GM12892 (cell line): ENCODE data around the gene GPR34.
A peak's percentile ranks its signal among the peaks of the same experiment; 100 is the strongest.
"Not testable (repeated sequence)": the region's sequence is repeated elsewhere in the genome, so short reads cannot be mapped to it uniquely, and the experiment has no call there.

ENCODE experiments used
- DNase-seq: peaks from one replicate; pipeline ENCODE4 v3.0.0; 2011; ENCODE audit not compliant: insufficient read length
- FAIRE-seq: peaks from 2 replicates; lab custom pipeline; 2011; peaks lifted over from hg19 to GRCh38; lab: Jason Lieb, UNC
- POLR2A ChIP-seq: IDR thresholded peaks from 2 replicates; pipeline ENCODE4 v1.6.1; 2011; ENCODE audit warnings: low read depth, low read length, control low read depth
- POLR2AphosphoS5 ChIP-seq: IDR thresholded peaks from 2 replicates; pipeline ENCODE4 v1.6.1; 2011; ENCODE audit warnings: low read depth, low read length, control low read depth
- TAF1 ChIP-seq: IDR thresholded peaks from 2 replicates; pipeline ENCODE4 v1.6.1; 2011; ENCODE audit warnings: low read depth, mild to moderate bottlenecking, control low read depth, low read length, borderline replicate concordance

Gene GPR34

GRCh38 chrX:41671082-41671481 is 17.7 kb upstream of the GPR34 start:
- FAIRE-seq (no peak), DNase-seq (no peak)

GRCh38 chrX:41672643-41673042 is 16.1 kb upstream of the GPR34 start:
- no peak for TF ChIP-seq TAF1
- TF ChIP-seq POLR2AphosphoS5, result no peak
- no peak for TF ChIP-seq POLR2A
- FAIRE-seq (no peak), DNase-seq (no peak)

More at GRCh38 chrX:41671082-41671481, 17.7 kb upstream of the GPR34 start:
- TF ChIP-seq POLR2AphosphoS5 (no peak), POLR2A (no peak), TAF1 (no peak)

- not testable (repeated sequence) for FAIRE-seq, DNase-seq
These were observed 12.4 kb upstream of the GPR34 start for GRCh38 chrX:41676361-41676760.

GRCh38 chrX:41677183-41678060 is 11.4 kb upstream of the GPR34 start:
- no peak for TF ChIP-seq POLR2AphosphoS5
- TF ChIP-seq POLR2A, result no peak
- TF ChIP-seq TAF1, result no peak
- DNase-seq, result no peak
- FAIRE-seq, result no peak

GRCh38 chrX:41684138-41684537 is 4.6 kb upstream of the GPR34 start:
- peak; percentile 46 for FAIRE-seq
- no peak for TF ChIP-seq POLR2A
- TF ChIP-seq TAF1, result no peak
- no peak for TF ChIP-seq POLR2AphosphoS5
- DNase-seq, result no peak

GRCh38 chrX:41684940-41685339 is 3.8 kb upstream of the GPR34 start:
- TF ChIP-seq POLR2AphosphoS5 (no peak), TAF1 (no peak), POLR2A (no peak)
- FAIRE-seq, result no peak
- no peak for DNase-seq

- TF ChIP-seq TAF1 (no peak), POLR2AphosphoS5 (no peak), POLR2A (no peak)
- DNase-seq, result no peak
- no peak for FAIRE-seq
These were observed 2.0 kb upstream of the GPR34 start for GRCh38 chrX:41686788-41687187.

GRCh38 chrX:41688156-41688555 is 617 bp upstream of the GPR34 start:
- no peak for TF ChIP-seq POLR2A
- no peak for TF ChIP-seq POLR2AphosphoS5
- TF ChIP-seq TAF1, result no peak
- FAIRE-seq, result no peak
- no peak for DNase-seq

GRCh38 chrX:41689711-41690110 is 938 bp downstream of the GPR34 start:
- TF ChIP-seq POLR2A (no peak), POLR2AphosphoS5 (no peak), TAF1 (no peak)
- no peak for DNase-seq
- FAIRE-seq, result no peak

- TF ChIP-seq POLR2AphosphoS5, result no peak
- no peak for TF ChIP-seq POLR2A
- no peak for TF ChIP-seq TAF1
- DNase-seq (no peak), FAIRE-seq (no peak)
These were observed 3.5 kb downstream of the GPR34 start for GRCh38 chrX:41692162-41692749.

- DNase-seq, result no peak
- no peak for FAIRE-seq
- no peak for TF ChIP-seq TAF1
- TF ChIP-seq POLR2AphosphoS5, result no peak
- TF ChIP-seq POLR2A, result no peak
These were observed 4.3 kb downstream of the GPR34 start for GRCh38 chrX:41693024-41693423.

- DNase-seq, result no peak
- TF ChIP-seq POLR2AphosphoS5 (no peak), POLR2A (no peak), TAF1 (no peak)
- FAIRE-seq, result no peak
These were observed 6.7 kb downstream of the GPR34 start for GRCh38 chrX:41695426-41695825.
